ENCODE measurements around the gene ZSWIM5. TPM values are rescaled to one million over a fixed set of nuclear protein-coding genes. Genes with fewer than 3 reads are reported as not detected.

ZSWIM5 gene
- total RNA-seq, 1 experiment from 2014 or later: 2.2 TPM

GRCh38 chr1:45018599-45019230, 187.7 kb downstream of the ZSWIM5 start:
- ChIA-PET CTCF (interaction anchor here (0.7 to 13.0 kb wide), 27 partner anchors 10 to 602 kb away, joined by 3 to 317 read pairs (median 4); partner anchors contain the start of genes CCDC163, HPDL, MMACHC and MUTYH), POLR2A (interaction anchor here (1.1 kb wide), 1 partner anchor 285 kb away, joined by 4 read pairs; no protein-coding TSS in a partner anchor)
- Mint-ChIP-seq H3K9me3 (peaks cover 10% of the 10 kb centered on the region; the same call in 1 of the 2 replicates), H3K4me1 (peaks cover 3% of the 10 kb centered on the region), H3K36me3 (peaks cover 2% of the 10 kb centered on the region), H3K27me3 (ENCODE audit: low read depth) (no peaks in the 10 kb centered on the region; the same call in 1 of the 2 replicates), H3K4me3 (no peak overlapping the region), H3K27ac (no peak overlapping the region)
- peak; percentile 95 for ATAC-seq
- peak; percentile 78 for DNase-seq (ENCODE audit: low spot score)
- TF ChIP-seq PRDM15 (CRISPR knock-in tag; IDR thresholded peaks at IDR 0.05) (no peak), GABPB1 (CRISPR knock-in tag; IDR thresholded peaks at IDR 0.05) (0 out of 2 replicates have a peak, but pooled peaks have one; percentile 20), ETV6 (CRISPR knock-in tag; IDR thresholded peaks at IDR 0.05) (0 out of 2 replicates have a peak, but pooled peaks have one; percentile 44), CTCF (IDR thresholded peaks at IDR 0.05) (peak; percentile 72), ZNF121 (CRISPR knock-in tag; IDR thresholded peaks at IDR 0.05) (0 out of 2 replicates have a peak, but pooled peaks have one; percentile 36)

- no peak overlapping the region for H3K4me3 Mint-ChIP-seq
- H3K9me3 Mint-ChIP-seq: no peaks in the 10 kb centered on the region
- DNase-seq (ENCODE audit: low spot score) (no peak), ATAC-seq (no peak)
- no peaks in the 10 kb centered on the region for H3K27me3 Mint-ChIP-seq (ENCODE audit: low read depth)
- peaks cover 8% of the 10 kb centered on the region for H3K4me1 Mint-ChIP-seq
- H3K36me3 Mint-ChIP-seq: peaks cover 2% of the 10 kb centered on the region
- H3K27ac Mint-ChIP-seq: 0 out of 2 replicates have a peak overlapping the region, but pooled peaks have one; percentile 9
- ChIA-PET CTCF (interaction anchor here (13.0 kb wide), 1 partner anchor 285 kb away, joined by 317 read pairs; no protein-coding TSS in a partner anchor), POLR2A (no interaction called here)
- TF ChIP-seq GRHL2 (CRISPR knock-in tag; IDR thresholded peaks at IDR 0.05; ENCODE audit: insufficient replicate concordance, severe bottlenecking) (no peak), ZNF532 (CRISPR knock-in tag; IDR thresholded peaks at IDR 0.05; ENCODE audit: borderline replicate concordance) (no peak), FOXP1 (CRISPR knock-in tag; IDR thresholded peaks at IDR 0.05; ENCODE audit: borderline replicate concordance) (no peak), ZNF396 (CRISPR knock-in tag; IDR thresholded peaks at IDR 0.05; ENCODE audit: borderline replicate concordance) (no peak), AFF4 (CRISPR knock-in tag; IDR thresholded peaks at IDR 0.05; ENCODE audit: borderline replicate concordance) (no peak), NR2C2 (CRISPR knock-in tag; IDR thresholded peaks at IDR 0.05) (no peak), IRF2 (CRISPR knock-in tag; IDR thresholded peaks at IDR 0.05; ENCODE audit: borderline replicate concordance, low read depth) (no peak), MLX (CRISPR knock-in tag; IDR thresholded peaks at IDR 0.05) (no peak), ETV6 (CRISPR knock-in tag; IDR thresholded peaks at IDR 0.05) (no peak), E2F5 (CRISPR knock-in tag; IDR thresholded peaks at IDR 0.05) (no peak), ATF2 (CRISPR knock-in tag; IDR thresholded peaks at IDR 0.05; ENCODE audit: borderline replicate concordance, low read depth) (no peak)
These were observed 189.6 kb downstream of the ZSWIM5 start for GRCh38 chr1:45016767-45017166.

Data from WTC11 (cell line).